GM18873 (cell line): ENCODE data around the gene CFAP99.
A peak's percentile ranks its signal among the peaks of the same experiment; 100 is the strongest.

ENCODE experiments used
- ATAC-seq: cut with Tn5 transposase; IDR thresholded peaks from one replicate; pipeline ENCODE4 v1.9.1; 2021; ENCODE audit warnings: mild to moderate bottlenecking, moderate library complexity, moderate number of reproducible peaks; ENCODE audit not compliant: unreplicated experiment, low FRiP score

Gene CFAP99

DNA sequence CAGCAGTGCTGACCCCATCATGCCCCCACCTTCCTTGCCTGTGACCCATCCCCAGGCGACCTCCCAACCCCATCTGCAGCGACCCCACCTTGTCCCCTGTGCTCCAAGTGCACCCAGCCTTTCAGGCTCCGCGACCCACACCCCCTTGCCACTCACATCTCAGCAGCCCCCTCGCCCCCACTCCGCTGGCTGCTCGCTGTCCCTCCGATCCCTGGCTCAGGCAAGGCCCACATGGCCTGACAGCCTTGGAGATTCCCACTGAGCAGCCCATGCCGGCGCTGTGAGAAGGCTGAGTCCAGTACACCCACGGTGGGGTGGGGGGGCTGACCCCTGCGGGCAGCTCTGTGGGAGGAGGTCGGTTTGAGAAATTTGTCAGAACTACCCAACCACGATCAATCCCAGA is 9.4 kb upstream of the CFAP99 start:
- ATAC-seq: no peak

DNA sequence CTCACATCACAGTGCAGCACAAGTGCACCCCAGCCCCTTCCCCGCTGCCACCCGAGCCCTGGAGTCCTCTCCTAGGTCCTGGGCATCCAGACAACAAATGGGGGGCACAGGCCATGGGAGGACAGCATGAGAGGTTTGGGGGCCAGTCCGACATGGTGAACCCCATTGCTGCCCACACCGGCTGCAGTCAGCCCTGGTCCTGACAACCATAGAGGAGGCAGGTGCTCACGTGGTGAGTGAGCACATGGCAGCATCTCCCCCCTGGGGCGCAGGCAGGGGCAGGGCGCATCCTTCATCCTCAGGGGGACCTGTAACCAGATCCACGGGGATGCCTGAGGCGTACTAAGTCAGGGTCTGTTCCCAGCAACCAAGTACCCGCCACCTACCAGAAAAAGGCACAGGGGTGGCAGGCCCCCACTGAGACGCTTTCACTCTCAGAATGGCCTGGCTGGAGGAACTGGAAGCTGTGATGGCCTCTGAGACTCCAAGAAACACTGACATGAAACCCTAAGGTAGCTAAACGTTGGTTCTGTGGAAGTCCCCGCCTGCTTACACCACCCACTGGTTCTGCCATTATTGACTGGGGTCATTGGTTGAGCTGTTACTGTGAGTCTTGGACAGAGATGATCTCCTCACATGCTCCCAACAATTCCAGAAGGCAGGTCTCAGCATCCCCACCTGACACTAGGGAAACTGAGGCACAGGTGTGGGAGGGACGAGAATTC is 6.8 kb upstream of the CFAP99 start:
- ATAC-seq: peak; percentile 21

GRCh38 chr4:2412534-2412884 is 6.2 kb upstream of the CFAP99 start:
- ATAC-seq: peak; percentile 25

DNA sequence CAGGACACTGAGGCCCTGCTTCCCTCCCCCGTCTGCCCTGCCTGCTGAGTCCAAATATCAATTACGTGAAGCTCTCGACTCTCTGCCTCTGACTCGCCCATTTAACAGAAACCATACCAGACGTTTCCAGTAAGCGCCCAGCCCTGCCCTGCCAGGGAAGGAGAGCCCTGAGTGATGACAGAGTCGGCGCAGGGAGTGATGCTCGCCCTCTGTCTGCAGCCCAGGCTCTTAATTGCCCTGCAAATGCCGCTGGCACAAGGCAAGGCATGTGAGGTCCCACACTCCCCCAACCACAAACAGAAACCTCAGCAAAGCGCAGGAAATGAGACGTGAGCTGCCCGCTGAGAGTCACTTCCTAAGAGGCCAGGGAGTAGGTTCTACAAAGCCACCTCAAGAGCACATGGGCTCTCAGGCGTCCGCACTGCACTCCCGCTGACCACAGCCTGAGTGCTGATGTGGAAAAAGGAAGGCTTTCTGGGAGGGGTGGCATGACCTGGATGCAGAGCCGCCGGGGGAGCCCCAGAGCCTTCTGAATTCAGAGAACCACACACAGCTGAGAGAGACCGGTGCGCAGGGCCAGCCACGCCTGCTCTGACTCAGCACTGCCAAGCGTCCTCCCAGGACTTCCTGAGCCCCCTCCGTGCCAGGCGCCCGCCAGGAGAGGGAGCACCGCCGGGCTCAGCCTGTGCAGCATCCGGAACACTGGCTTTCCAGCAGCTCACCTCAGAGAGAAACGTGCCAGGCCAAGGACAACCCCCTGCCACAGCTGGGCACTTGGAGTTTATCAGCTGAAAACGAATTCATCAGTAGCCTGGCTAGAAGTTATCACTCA is 5.7 kb upstream of the CFAP99 start:
- peak; percentile 56 for ATAC-seq

- no peak for ATAC-seq
Observed at GRCh38 chr4:2413821-2414610, 4.7 kb upstream of the CFAP99 start.

- no peak for ATAC-seq
Observed at GRCh38 chr4:2415213-2415612, 3.5 kb upstream of the CFAP99 start.

DNA sequence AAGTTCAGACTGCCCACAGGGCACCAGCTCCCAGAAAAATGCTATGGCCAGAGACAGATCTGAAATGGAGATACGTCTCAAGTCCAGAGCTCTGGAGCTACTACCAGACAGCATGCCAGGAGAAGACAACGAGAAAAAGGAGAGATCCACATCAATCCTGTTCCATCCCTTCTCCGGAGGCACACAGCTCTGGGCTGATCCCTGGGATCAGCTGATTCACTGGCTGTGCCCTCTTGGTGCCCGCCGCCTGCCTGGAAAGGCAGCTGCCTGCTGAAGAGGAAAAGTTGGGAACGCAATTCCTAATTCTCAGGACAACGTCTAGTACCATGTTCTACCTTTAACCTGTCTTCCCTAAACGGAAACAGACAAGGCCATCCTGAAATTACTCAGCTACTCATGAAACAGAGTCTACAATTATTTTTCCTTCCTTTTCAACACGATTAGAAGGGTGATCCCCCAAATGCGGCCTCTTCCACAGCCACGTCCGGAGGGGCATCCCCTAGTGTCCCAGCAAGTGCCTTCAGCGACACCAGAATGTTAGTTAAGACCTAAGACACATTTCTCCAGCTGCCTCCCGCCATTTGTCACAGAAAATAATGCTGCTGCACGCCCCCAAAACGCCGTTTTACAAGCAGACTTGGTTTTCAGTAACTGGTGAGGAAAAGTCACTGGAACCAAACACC is 2.7 kb upstream of the CFAP99 start:
- no peak for ATAC-seq

DNA sequence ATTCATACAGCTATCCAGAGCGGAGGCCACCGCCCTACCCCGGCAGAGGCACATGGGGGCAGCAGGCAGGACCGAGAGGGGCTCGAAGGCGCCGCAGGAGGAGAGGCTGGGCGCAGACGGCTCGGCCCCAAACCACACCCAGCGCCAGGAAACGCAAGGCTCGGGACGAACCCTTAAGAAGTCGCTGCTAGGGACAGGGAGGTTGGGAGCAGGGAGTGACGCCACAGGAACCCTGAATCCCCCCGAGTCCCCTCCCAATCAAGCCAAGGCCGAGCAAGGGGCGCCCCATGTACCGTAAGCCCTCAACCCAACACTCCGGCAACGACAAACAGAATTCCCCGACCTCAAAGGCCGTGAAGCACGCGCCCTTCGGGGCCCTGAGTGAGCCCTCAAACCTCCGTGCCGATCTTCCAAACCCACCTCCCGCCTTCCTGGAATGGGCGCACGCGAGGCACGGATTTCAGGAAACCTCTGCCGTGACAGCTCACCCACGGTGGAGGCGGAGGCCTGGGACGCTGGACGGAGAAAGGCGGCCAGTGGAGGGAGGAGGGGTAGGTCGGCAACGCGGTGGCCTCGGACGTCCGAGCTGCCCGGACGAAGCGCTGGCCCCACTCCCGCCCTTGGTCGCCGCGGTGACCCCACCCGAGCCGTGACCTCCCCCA is 2.1 kb upstream of the CFAP99 start:
- ATAC-seq: no peak

GRCh38 chr4:2417226-2417764 is 1.5 kb upstream of the CFAP99 start:
- ATAC-seq: no peak

GRCh38 chr4:2417765-2418649 is 748 bp upstream of the CFAP99 start, which contains the start of gene ZFYVE28:
TSS of gene ZFYVE28 (minus strand) at chr4:2418645. CDS start at chr4:2418323, 322 bp downstream.
- no peak for ATAC-seq

GRCh38 chr4:2419814-2420213 is 1.1 kb downstream of the CFAP99 start:
- ATAC-seq: no peak

GRCh38 chr4:2421928-2422327 is 3.2 kb downstream of the CFAP99 start:
- ATAC-seq: no peak

DNA sequence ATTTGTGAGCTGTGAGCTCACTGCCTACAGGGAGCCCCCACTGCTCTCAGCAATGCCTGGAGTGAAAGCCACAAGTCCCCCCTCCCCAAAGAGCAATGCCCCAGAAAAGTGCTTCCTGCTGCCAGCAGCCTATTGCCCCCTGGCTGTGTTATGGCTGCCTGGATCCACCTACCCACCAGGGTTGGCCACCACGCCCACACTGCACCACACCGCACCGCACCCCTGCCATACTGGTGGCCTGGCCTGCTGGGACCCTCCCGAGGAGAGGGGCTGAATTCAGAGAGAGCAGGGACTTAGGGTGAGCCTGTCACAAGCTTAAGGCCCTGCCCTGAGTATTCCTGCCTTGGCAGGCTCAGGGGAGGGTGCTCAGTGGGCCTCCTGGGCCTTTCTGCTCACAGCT is 4.3 kb downstream of the CFAP99 start:
- ATAC-seq: no peak

DNA sequence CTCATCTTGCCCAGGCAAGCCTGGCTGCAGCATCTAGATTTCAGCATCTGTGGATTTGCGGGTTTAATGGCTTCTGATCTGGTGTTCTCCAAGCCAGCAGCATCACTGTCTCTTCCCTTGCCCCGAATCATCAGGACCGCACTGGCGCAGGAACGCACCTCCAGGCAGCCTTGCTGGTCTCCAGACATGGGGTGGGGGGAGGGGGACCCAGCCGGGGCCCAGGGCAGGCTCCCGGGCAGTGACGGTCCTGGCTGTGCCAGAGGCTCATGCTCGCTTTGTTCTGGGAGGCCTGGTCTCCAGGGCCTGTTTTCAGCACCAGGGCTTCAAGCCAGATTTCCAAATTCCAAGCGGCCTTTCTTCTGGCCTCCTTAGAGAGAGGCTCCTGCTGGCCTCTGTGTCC is 4.9 kb downstream of the CFAP99 start:
- no peak for ATAC-seq

DNA sequence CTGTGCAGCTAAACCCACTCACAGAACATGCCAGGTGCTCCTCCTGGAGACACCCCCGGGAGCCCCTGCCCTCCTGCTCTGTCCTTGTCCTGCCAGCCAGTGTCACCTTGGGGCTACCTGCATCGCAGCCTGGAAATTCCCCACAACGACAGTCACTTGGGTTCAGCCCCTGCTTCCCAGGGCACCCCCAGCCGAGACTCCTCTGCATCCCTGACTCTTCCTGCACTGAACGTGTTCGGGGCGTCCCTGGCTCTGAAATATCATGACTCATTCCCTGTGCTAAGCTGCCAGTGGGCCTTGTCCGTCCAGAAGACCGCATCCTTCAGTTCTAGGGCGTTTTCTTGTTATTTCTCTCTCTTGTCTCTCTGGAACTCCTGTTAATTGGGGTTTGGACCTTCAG is 5.8 kb downstream of the CFAP99 start:
- ATAC-seq: no peak

DNA sequence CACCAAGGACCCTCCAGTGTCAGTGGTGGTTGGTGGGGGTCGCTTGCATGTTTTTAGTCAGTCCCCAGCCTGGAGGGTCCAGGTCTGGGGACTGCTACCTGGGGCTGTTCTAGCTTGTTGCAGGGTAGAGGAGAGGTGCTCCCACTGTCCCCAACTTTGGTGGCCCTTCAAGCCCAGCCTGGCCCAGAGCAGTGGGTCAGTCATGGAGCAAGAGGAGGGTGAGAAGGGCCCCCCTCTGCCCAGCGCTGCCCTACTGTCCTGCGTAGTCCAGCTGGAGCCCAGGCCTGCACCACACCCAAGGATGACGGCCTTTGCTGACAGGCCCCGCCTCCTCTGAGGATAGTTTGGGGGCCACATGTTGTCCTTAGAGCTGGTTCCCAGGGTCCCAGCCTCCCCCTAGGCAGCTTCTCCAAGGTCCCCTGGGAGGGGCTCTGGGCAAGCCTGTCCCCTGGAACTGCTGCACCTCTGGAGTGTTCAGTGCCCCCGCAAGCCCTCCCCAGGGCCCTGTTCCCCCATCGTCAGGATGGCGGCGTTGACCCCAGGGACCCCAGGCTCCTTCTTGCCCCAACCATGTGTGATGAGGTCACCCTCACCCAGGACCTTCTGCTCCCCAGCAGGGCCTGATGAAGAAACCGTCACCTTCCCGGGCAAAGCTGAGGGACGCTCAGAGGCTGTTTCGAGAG is 6.8 kb downstream of the CFAP99 start:
- ATAC-seq: no peak

- ATAC-seq: no peak
Observed at GRCh38 chr4:2426069-2426397, 7.3 kb downstream of the CFAP99 start.

GRCh38 chr4:2426711-2427275 is 8.0 kb downstream of the CFAP99 start:
- no peak for ATAC-seq
